Measurements from ENCODE around the gene CCDC51.

Gene CCDC51

GRCh38 chr3:48433472-48434118 lies 6.3 kb downstream of the CCDC51 start:
- DNase-seq (ENCODE audit: low read depth) = no peak

GRCh38 chr3:48432411-48433371 lies 7.2 kb downstream of the CCDC51 start:
- DNase-seq (ENCODE audit: low read depth) = no peak

GRCh38 chr3:48431224-48432029 lies 8.5 kb downstream of the CCDC51 start:
- DNase-seq (ENCODE audit: low read depth) = no peak

DNA sequence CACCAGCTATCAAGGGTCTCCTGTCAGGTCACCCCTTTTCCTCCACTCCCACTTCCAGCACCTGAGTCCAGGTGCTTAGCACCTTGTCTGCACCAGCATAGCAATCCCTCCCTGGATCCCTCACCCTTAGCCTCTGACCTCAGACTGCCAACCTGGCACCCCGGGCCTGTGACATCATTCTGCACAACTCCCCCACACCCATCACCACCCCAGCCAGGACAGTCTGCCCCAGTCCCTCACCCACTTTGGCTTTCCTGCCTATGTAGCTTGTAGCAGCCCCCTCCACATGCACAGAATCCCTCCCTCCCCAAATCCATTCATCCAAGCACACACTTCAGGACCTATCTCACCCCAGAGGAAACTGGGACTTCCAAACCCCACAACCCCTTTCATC lies 9.2 kb downstream of the CCDC51 start:
- DNase-seq (ENCODE audit: low read depth) = no peak

DNA sequence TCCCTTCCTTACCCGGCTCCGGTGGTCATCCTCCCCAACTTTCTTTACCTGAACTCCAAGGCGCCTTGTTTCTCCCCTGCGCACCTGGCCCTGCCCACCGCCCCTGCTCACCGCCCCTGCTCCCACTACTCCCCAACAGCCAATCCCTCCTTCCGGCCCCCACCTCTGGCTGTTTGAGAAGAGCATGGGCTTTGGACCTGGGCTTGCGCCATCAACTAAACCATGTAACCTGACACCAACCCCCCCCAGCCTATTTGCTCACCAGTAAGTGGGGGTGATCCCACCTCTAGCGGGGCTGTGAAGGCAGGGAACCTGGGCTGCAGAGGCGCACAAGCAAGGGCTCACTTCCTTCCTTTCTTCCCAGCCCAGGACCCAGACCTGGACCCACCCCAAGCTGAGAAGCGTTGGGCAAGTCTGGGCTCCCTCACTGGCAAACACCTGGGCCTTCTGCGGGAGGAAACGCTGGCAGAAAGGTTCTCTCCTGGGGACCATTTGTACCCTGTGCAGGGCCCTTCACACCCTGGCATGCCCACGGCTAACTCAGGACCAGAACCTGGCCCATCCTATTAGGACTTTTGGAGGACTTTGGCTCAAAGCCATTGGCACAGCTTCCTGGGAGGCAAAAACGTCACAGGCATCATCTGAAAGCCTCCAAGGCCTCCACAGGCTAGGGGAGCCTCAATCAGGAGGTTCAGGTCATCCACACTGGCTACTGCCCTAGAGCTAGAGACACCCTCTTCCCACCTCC lies 9.8 kb downstream of the CCDC51 start, which contains the start of gene PLXNB1:
Gene PLXNB1, minus strand, starts transcription at position 127 of the 748 bp plus-strand sequence. CDS start 5,475 bp downstream, outside the sequence.
- no peak for DNase-seq (ENCODE audit: low read depth)

DNA sequence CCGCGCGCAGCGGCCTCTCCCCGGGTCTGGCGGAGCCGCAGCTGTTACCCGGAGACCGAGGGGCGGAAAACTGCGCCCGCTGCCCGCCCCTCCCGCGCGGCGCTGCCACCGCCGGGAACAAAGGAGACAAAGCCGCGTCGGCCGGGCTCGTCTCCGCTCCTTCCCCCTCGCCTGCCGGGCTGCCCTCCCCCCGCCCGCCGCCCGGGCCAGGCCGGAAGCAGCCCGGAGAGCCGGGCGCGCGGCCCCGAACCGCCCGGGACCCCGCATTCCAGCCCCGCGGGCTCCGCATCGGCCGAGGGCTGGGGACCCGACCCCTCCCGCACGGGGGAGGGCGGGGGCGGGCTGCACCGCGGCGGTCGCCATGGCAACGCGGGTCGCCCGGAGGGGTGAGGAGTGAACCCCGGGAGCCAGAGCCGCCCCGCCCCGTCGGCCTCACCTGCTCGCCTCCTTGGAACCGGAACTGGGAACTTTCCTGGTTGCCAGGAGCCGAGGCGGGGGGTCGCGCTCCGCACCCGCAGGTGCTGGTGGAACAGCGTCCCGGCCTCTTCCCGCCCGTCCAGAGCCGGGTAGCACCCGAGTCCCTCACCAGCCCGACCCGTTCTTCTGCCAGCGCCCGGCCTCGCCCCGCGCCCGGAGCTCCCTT lies 10.5 kb downstream of the CCDC51 start:
- peak; percentile 47 for DNase-seq (ENCODE audit: low read depth)

DNA sequence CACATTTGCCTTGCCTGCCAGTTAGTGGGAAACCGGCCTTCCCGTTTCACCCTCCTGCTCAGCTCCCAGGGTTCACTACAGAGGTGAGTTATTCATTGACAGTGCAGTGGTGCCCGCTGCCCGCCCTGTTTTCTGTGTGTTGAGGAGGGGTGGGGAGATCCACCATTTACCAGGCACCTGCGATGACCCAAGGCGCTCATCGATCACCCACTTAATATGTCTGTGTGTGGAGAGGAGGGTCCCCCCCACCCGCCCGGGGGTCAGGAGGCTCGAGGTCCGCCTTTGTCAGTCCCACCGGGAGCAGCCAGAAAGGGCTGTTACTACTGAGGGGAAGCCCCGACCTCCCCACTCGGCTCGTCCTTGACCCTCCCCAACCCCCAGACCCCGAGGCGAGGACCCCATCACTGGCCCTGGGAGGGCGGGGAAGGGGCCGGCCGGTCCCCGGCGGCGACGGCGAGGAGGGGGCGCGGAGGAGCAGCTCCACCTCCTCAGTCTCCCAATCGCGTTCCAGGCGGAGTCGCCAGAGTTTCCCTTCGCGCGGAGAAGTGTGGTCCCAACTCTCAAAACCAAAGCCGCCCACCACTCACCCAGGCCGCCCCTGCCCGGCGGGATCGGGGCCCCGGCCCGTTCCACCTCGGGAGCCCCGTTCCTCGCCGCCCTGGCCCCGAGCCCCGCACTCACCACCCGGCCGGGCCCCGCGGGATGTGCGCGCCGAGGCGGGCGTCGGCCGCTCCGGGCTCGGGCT lies 11.2 kb downstream of the CCDC51 start:
- no peak for DNase-seq (ENCODE audit: low read depth)

DNA sequence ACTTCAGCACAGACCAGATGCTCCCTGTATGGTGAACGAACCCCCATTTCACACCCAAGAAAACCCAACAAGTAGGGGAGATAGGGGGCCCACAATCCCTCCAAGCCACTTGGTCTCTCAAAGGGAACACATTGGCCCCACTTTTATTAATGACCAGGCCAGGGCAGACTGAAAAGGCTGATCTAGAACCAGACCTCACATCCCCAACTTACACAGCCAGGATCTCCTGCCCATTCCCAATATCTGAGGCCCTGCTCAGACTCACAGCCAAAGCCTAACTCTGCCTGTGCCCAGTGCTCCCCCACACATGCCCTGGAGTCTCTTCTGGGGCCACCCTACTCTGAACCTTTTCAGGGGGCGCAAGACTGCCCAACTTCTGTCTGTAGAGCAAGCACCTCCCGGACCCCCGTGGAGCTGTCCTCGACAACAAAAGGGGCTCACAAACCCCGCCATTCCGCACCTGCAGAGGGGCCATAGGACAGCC lies 11.8 kb downstream of the CCDC51 start:
- no peak for DNase-seq (ENCODE audit: low read depth)

GRCh38 chr3:48427630-48427962 lies 12.3 kb downstream of the CCDC51 start:
- DNase-seq (ENCODE audit: low read depth) = no peak

GRCh38 chr3:48426944-48427629 lies 12.8 kb downstream of the CCDC51 start:
- DNase-seq (ENCODE audit: low read depth) = no peak

GRCh38 chr3:48426401-48426909 lies 13.5 kb downstream of the CCDC51 start:
- DNase-seq (ENCODE audit: low read depth) = no peak

DNA sequence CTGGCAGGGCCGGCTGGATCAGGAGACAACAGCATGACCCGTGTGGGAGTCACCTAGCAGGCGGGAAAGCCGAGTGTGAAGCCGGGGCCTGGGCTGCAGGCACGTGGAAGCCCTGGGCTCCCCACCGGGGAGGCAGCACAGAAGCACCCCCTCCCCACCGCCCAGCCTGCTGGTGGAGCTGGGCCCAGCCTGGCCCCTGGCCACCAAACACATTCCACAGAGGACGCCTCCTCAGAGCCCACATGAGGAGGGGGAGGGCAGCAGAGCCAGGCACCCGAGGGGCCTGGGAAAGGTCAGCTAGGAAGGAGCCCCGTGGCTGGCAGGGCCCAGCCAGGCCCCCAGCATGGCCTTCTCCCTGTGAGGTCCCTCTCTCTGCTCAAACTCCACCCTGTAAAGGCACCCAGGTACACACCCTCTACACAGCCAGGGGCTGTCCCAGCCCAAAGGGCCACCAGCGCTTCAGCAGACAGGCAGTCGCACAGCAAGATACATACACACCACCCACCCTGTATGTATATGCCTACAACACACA lies 14.6 kb downstream of the CCDC51 start:
- no peak for DNase-seq (ENCODE audit: low read depth)

GRCh38 chr3:48423883-48424695 lies 15.8 kb downstream of the CCDC51 start:
- no peak for DNase-seq (ENCODE audit: low read depth)

DNA sequence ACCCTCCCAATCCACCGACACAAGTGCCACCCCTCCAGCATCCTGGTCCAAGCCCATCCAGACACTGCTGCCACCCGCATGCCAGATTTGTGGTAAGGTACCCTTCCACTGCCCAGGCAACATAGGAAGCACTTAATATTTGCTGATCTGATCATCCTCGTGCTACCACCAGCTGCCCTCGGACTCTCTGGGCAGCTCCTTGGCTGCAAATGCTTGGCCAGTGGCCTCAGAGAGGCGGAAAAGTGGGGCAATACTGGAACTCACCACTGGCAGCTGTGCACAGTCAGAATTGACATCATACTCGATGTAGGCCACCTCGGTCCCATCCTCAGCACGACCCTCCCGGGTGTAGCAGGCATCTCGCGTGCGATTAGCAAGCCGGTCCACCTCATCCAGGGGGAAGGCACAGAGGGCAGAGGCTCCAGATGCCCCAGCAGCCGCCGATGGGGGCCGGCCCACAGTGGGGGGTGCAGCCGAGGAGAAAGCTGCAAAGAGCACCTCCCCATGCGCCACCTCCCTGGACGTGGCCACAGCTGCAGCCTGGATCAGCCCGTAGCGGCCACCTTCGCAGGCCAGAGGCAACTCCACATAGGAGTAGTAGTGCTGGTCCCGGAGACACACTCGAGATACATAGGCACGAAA lies 16.6 kb downstream of the CCDC51 start:
- no peak for DNase-seq (ENCODE audit: low read depth)

DNA sequence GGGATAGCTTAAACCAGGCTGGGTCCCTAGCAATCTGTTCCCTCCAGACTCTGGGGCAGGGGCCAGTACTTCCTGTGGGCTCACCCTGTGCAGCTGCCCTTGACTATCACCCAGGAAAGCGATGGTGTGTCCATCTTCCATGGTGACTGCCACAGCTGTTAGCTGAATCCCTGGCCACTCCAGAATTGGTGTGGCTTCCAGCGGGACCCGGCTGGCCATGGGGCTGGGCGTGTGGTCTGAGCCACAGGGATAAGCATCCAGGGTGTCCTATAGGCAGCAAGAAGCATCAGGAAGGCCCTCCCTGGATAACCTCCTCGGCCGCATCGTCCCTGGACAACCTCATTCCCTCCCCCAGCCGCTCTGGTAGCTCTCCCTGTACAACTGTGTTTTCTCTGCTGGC lies 17.2 kb downstream of the CCDC51 start:
- no peak for DNase-seq (ENCODE audit: low read depth)

- DNase-seq (ENCODE audit: low read depth) = no peak
Observed at GRCh38 chr3:48422272-48422671, 17.6 kb downstream of the CCDC51 start.

DNA sequence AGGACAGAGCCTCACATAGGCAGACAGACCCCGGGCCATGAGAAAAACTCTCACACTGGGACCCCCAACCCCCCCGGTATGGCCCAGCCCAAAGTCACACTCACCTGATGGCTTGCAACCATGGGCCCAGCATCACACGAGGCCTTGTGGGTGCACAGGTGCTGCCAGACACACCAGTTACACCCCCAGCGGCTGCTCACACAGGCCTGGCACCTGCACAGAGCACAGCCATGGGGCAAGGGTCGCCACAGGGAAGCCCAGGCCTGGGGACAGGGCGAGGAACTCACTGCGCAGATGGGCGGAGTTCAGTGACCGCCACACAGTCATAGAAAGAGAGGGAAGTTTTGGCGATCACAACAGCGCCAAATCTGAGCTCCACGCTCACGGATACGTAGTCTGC lies 19.4 kb downstream of the CCDC51 start:
- no peak for DNase-seq (ENCODE audit: low read depth)

DNA sequence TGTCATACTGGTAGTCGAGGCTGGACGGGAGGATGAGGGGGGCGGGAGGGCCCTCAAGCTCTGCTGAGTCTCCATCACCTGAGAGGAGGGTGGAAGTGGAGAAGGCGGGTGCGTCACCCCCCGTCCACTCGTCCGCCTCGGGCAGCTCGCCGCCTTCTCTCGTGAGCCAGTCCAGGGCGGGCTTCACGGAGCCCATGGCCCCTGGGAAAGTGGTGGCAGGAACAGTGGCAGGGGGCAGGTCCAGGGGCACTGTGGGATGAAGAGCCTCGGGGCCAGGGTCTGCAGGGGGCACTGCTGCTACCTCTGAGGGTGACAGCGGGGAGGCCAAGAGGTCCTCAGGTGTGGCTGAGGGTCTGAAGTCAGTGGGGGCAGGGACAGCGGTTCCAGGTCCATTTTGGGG lies 20.3 kb downstream of the CCDC51 start:
- no peak for DNase-seq (ENCODE audit: low read depth)

All from activated T-helper 1 cell treated with Interleukin-2 at 50 U/mL for 16 hours (primary cell).